HepG2 (cell line): ENCODE data around the gene FKBP8. TPM values are rescaled to one million over a fixed set of nuclear protein-coding genes. Genes with fewer than 3 reads are reported as not detected.
A peak's percentile ranks its signal among the peaks of the same experiment; 100 is the strongest.

Source experiments
- DNMT3B ChIP-seq: conservative IDR thresholded peaks from 2 replicates; pipeline ENCODE4 v1.6.1; 2016; ENCODE audit warnings: missing biosample characterization, control low read depth
- FOXC1 ChIP-seq: sonication (generic); formaldehyde crosslinking; IDR thresholded peaks from 2 replicates; pipeline ENCODE4 v1.8.0; 2022; ENCODE audit warnings: mild to moderate bottlenecking, missing genetic modification reagents, borderline replicate concordance
- GABPB1 ChIP-seq: IDR thresholded peaks from 2 replicates; pipeline ENCODE4 v1.6.1; 2016; ENCODE audit warnings: mild to moderate bottlenecking, missing genetic modification reagents, moderate library complexity, missing compliant biosample characterization
- HNRNPH1 ChIP-seq: fragments of 200-400 bp; formaldehyde crosslinking; optimal IDR thresholded peaks from 2 replicates; pipeline ENCODE3; 2017; ENCODE audit warnings: mild to moderate bottlenecking, low read depth, low read length
- HOXA7 ChIP-seq: sonication (generic); formaldehyde crosslinking; IDR thresholded peaks from 2 replicates; pipeline ENCODE4 v1.8.1; 2022; ENCODE audit warnings: mild to moderate bottlenecking, missing genetic modification reagents, moderate library complexity
- IRX3 ChIP-seq: sonication (generic); formaldehyde crosslinking; IDR thresholded peaks from 2 replicates; pipeline ENCODE4 v1.8.1; 2023; ENCODE audit warnings: mild to moderate bottlenecking, low read depth, missing genetic modification reagents, borderline replicate concordance
- KLF13 ChIP-seq: sonication (generic); formaldehyde crosslinking; IDR thresholded peaks from 2 replicates; pipeline ENCODE4 v1.4.0; 2020; ENCODE audit warnings: mild to moderate bottlenecking, missing genetic modification reagents
- MZF1 ChIP-seq: sonication (generic); formaldehyde crosslinking; IDR thresholded peaks from 2 replicates; pipeline ENCODE4 v1.8.1; 2023; ENCODE audit warnings: mild to moderate bottlenecking, missing genetic modification reagents, borderline replicate concordance
- NPAS2 ChIP-seq: sonication (generic); formaldehyde crosslinking; IDR thresholded peaks from 2 replicates; pipeline ENCODE4 v1.8.0; 2022; ENCODE audit warnings: mild to moderate bottlenecking, missing genetic modification reagents, borderline replicate concordance
- NR2F6 ChIP-seq, 2 experiments: IDR thresholded peaks; 2 replicates each; pipeline ENCODE4 v1.6.1; 2016; ENCODE audit warnings: antibody characterized with exemption in 1 of 2, mild to moderate bottlenecking in 1 of 2
- PAF1 ChIP-seq: IDR thresholded peaks from 2 replicates; pipeline ENCODE4 v1.6.1; 2016; ENCODE audit warnings: missing genetic modification reagents, missing compliant biosample characterization
- PAX8 ChIP-seq: sonication (generic); formaldehyde crosslinking; IDR thresholded peaks from 2 replicates; pipeline ENCODE4 v1.8.0; 2022; ENCODE audit warnings: mild to moderate bottlenecking, missing genetic modification reagents, borderline replicate concordance
- RAD21 ChIP-seq: fragments of 450-650 bp; formaldehyde crosslinking; IDR thresholded peaks from 2 replicates; pipeline ENCODE4 v1.5.0; 2020; ENCODE audit warnings: mild to moderate bottlenecking
- RBM39 ChIP-seq: fragments of 200-400 bp; formaldehyde crosslinking; IDR thresholded peaks from one replicate; pipeline ENCODE4 v1.6.1; 2018; ENCODE audit warnings: antibody characterized with exemption, mild to moderate bottlenecking, low read depth, low read length; ENCODE audit not compliant: poor library complexity, severe bottlenecking
- SAP130 ChIP-seq: IDR thresholded peaks from 2 replicates; pipeline ENCODE4 v1.6.1; 2016; ENCODE audit warnings: low read depth
- ZFYVE20 ChIP-seq: sonication (generic); formaldehyde crosslinking; IDR thresholded peaks from 2 replicates; pipeline ENCODE4 v1.8.0; 2023; ENCODE audit warnings: low read depth, mild to moderate bottlenecking, moderate library complexity, missing genetic modification reagents, borderline replicate concordance
- ZNF256 ChIP-seq: sonication (generic); formaldehyde crosslinking; conservative IDR thresholded peaks from 2 replicates; pipeline ENCODE4 v1.4.0; 2020; ENCODE audit warnings: missing genetic modification reagents
- ZNF383 ChIP-seq: sonication (generic); formaldehyde crosslinking; IDR thresholded peaks from 2 replicates; pipeline ENCODE4 v1.4.0; 2020; ENCODE audit warnings: missing genetic modification reagents, mild to moderate bottlenecking, borderline replicate concordance
- ZNF577 ChIP-seq: sonication (generic); formaldehyde crosslinking; IDR thresholded peaks from 2 replicates; pipeline ENCODE4 v1.4.0; 2020; ENCODE audit warnings: mild to moderate bottlenecking, low read depth, missing genetic modification reagents, borderline replicate concordance
- ZSCAN25 ChIP-seq: sonication (generic); formaldehyde crosslinking; IDR thresholded peaks from 2 replicates; pipeline ENCODE4 v1.8.0; 2022; ENCODE audit warnings: mild to moderate bottlenecking, missing genetic modification reagents
- ZSCAN9 ChIP-seq: IDR thresholded peaks from 2 replicates; pipeline ENCODE4 v1.6.1; 2016; ENCODE audit warnings: borderline replicate concordance
- polyA plus RNA-seq, 8 experiments: library from polyadenylated mRNA; depleted of rRNA in 3 of 8; stranded (reverse) in 7 of 8; unstranded in 1 of 8; fragments of >200 nt; fragmentation: Illumina TruSeq in 4 of 8; extraction: Trizol in 4 of 8; gene quantifications; 2 replicates each; pipeline versions ENCODE4 v1.2.1 to v1.2.3, GENCODE V29; 2011 to 2016; ENCODE audit warnings: low read depth in 4 of 8, missing spikeins in 1 of 8, mixed read lengths in 1 of 8; ENCODE audit not compliant: insufficient read depth in 1 of 8
- total RNA-seq, 5 experiments: library from RNA; depleted of rRNA; stranded (reverse); fragments of >200 nt; fragmentation: Illumina TruSeq; extraction: Trizol; gene quantifications; 2 replicates each; pipeline ENCODE4 v1.2.3, GENCODE V29; 2016; ENCODE audit warnings: low read depth in 1 of 5
- TF ChIP-seq, protein P1 (sequence below): sonication (generic); formaldehyde crosslinking; conservative IDR thresholded peaks from 2 replicates; pipeline ENCODE4 v1.8.0; 2022; ENCODE audit warnings: low read depth, missing genetic modification reagents
- TF ChIP-seq, protein P2 (sequence below): sonication (generic); formaldehyde crosslinking; conservative IDR thresholded peaks from 2 replicates; pipeline ENCODE4 v1.4.0; 2020; ENCODE audit warnings: missing genetic modification reagents
- TF ChIP-seq, protein P3 (sequence below): sonication (generic); formaldehyde crosslinking; IDR thresholded peaks from 2 replicates; pipeline ENCODE4 v1.5.1; 2020; ENCODE audit warnings: missing genetic modification reagents, mild to moderate bottlenecking, borderline replicate concordance
- TF ChIP-seq, protein P4 (sequence below): IDR thresholded peaks from 2 replicates; pipeline ENCODE4 v1.6.1; 2016; ENCODE audit warnings: mild to moderate bottlenecking, missing biosample characterization, missing genetic modification reagents

FKBP8 gene
- total and polyA plus RNA-seq, 2 of the 13 experiments (the other 11 are each of a cell fraction or from before 2014, with no cell fraction given): 81.7 to 93.9 TPM

DNA sequence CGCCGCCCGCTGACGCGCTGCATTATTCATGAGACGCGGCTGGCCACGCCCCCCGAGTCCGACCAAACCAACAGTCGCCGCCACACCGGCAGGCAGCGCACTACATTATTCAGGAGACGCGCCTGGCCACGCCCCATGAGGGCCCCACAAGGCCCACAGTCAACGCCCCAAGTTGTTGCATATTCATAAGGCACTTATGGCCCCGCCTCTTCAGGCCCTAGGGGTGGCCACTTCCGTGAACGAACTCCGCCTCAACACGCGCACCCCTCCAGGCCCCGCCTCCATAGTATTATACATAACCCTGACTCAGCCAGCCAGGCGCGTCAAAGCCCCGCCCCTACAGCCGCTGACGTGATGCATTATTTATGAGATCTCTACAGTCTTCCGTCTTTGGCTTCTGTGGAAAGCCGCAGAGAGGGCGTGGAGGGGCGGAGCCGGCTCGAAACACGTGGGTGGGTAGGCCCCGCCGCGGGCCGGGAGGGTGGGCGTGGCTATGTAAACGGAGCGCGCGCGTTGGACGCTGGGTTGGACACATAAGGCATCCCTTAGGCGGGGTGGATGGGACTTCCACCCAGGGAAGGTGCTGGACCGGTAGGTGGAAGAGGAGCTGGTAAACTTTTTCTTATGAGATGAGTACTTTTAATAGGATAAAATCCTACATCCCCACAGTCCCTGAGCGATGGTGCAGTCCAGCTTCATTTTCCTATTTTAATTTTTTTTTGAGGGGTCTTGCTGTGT is 21.1 kb downstream of the FKBP8 start (continued):
- no peak for TF ChIP-seq IRX3 (CRISPR knock-in tag)
- TF ChIP-seq RBM39: peak; percentile 57
- no peak for TF ChIP-seq ZSCAN9 (CRISPR knock-in tag)
- no peak for TF ChIP-seq RAD21 (CRISPR knock-in tag)
- TF ChIP-seq HNRNPH1: no peak
- TF ChIP-seq GABPB1 (CRISPR knock-in tag): peak; percentile 37; the same call in 1 of the 2 replicates
- no peak for TF ChIP-seq FOXC1 (CRISPR knock-in tag)
- no peak for TF ChIP-seq ZFYVE20 (CRISPR knock-in tag)
- TF ChIP-seq, protein P1, sequence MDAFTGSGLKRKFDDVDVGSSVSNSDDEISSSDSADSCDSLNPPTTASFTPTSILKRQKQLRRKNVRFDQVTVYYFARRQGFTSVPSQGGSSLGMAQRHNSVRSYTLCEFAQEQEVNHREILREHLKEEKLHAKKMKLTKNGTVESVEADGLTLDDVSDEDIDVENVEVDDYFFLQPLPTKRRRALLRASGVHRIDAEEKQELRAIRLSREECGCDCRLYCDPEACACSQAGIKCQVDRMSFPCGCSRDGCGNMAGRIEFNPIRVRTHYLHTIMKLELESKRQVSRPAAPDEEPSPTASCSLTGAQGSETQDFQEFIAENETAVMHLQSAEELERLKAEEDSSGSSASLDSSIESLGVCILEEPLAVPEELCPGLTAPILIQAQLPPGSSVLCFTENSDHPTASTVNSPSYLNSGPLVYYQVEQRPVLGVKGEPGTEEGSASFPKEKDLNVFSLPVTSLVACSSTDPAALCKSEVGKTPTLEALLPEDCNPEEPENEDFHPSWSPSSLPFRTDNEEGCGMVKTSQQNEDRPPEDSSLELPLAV (CRISPR knock-in tag): no peak
- no peak for TF ChIP-seq MZF1 (CRISPR knock-in tag)
- TF ChIP-seq KLF13: no peak
- TF ChIP-seq PAF1 (CRISPR knock-in tag): no peak
- TF ChIP-seq ZNF383 (CRISPR knock-in tag): no peak
- TF ChIP-seq, protein P2, sequence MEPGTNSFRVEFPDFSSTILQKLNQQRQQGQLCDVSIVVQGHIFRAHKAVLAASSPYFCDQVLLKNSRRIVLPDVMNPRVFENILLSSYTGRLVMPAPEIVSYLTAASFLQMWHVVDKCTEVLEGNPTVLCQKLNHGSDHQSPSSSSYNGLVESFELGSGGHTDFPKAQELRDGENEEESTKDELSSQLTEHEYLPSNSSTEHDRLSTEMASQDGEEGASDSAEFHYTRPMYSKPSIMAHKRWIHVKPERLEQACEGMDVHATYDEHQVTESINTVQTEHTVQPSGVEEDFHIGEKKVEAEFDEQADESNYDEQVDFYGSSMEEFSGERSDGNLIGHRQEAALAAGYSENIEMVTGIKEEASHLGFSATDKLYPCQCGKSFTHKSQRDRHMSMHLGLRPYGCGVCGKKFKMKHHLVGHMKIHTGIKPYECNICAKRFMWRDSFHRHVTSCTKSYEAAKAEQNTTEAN (CRISPR knock-in tag): no peak
- no peak for TF ChIP-seq ZNF256 (CRISPR knock-in tag)
- no peak for TF ChIP-seq NR2F6 (IDR thresholded peaks at IDR 0.05)
- no peak for TF ChIP-seq NR2F6 (CRISPR knock-in tag; IDR thresholded peaks at IDR 0.05)
- TF ChIP-seq, protein P3, sequence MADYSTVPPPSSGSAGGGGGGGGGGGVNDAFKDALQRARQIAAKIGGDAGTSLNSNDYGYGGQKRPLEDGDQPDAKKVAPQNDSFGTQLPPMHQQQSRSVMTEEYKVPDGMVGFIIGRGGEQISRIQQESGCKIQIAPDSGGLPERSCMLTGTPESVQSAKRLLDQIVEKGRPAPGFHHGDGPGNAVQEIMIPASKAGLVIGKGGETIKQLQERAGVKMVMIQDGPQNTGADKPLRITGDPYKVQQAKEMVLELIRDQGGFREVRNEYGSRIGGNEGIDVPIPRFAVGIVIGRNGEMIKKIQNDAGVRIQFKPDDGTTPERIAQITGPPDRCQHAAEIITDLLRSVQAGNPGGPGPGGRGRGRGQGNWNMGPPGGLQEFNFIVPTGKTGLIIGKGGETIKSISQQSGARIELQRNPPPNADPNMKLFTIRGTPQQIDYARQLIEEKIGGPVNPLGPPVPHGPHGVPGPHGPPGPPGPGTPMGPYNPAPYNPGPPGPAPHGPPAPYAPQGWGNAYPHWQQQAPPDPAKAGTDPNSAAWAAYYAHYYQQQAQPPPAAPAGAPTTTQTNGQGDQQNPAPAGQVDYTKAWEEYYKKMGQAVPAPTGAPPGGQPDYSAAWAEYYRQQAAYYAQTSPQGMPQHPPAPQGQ (CRISPR knock-in tag): no peak
- TF ChIP-seq SAP130 (CRISPR knock-in tag): peak; percentile 57; the same call in 1 of the 2 replicates
- TF ChIP-seq, protein P4, sequence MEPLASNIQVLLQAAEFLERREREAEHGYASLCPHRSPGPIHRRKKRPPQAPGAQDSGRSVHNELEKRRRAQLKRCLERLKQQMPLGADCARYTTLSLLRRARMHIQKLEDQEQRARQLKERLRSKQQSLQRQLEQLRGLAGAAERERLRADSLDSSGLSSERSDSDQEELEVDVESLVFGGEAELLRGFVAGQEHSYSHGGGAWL (CRISPR knock-in tag): no peak
- TF ChIP-seq NPAS2: no peak
- no peak for TF ChIP-seq DNMT3B
- no peak for TF ChIP-seq PAX8 (CRISPR knock-in tag)
- TF ChIP-seq HOXA7 (CRISPR knock-in tag): no peak
- TF ChIP-seq ZSCAN25 (CRISPR knock-in tag): no peak
- no peak for TF ChIP-seq ZNF577 (CRISPR knock-in tag)
